Nephron (organoid): ENCODE measurements around the gene SIL1.
A peak's percentile ranks its signal among the peaks of the same experiment; 100 is the strongest.
"Not testable (repeated sequence)": the region's sequence is repeated elsewhere in the genome, so short reads cannot be mapped to it uniquely, and the experiment has no call there.

Source experiments
- H3K27ac Mint-ChIP-seq, 3 experiments: 2 replicates each; pipeline ENCODE4 v1.8.0; 2020; ENCODE audit warnings: mixed read lengths in 3 of 3, mild to moderate bottlenecking in 2 of 3, moderate library complexity in 1 of 3
- H3K27me3 Mint-ChIP-seq: 2 replicates; pipeline ENCODE4 v1.8.0; 2021; ENCODE audit warnings: low read depth, mild to moderate bottlenecking, moderate library complexity, mixed read lengths
- H3K36me3 Mint-ChIP-seq: 2 replicates; pipeline ENCODE4 v1.8.0; 2020; ENCODE audit warnings: low read depth, mixed read lengths
- H3K4me1 Mint-ChIP-seq: 2 replicates; pipeline ENCODE4 v1.8.0; 2020; ENCODE audit warnings: mixed read lengths
- H3K4me3 Mint-ChIP-seq, 3 experiments: 2 replicates each; pipeline ENCODE4 v1.8.0; 2020; ENCODE audit warnings: mild to moderate bottlenecking in 3 of 3, mixed read lengths in 3 of 3, moderate library complexity in 2 of 3
- H3K9me3 Mint-ChIP-seq: 2 replicates; pipeline ENCODE4 v1.8.0; 2020; ENCODE audit warnings: mixed read lengths
- CTCF ChIP-seq, 3 experiments: fragments of 200-600 bp; sonication (generic); IDR thresholded peaks; one replicate each; pipeline ENCODE4 v1.5.0; 2021; ENCODE audit warnings: antibody characterized with exemption in 3 of 3; ENCODE audit not compliant: unreplicated experiment in 3 of 3

SIL1 gene

DNA sequence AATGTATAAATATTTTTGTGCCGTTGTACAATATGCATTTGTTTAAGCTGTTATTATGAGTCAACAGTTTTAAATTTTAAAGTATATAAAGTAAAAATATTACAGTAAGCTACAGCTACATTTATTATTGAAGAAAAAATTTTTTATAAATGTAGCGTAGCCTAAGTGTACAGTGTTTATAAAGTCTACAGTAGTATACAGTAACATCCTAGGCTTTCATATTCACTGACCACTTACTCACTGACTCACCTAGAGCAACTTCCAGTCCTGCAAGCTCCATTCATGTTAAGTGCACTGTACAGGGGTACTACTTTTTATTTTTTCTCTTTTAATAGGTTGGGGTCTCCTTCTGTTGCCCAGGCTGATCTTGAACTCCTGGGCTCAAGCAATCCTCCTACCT is 30.6 kb downstream of the SIL1 start:
- Mint-ChIP-seq H3K27me3 (no peaks in the 10 kb centered on the region), H3K9me3 (peaks cover 13% of the 10 kb centered on the region), H3K4me3 (no peak overlapping the region), H3K36me3 (peaks cover 23% of the 10 kb centered on the region), H3K4me1 (peaks cover 19% of the 10 kb centered on the region), H3K27ac (peak overlapping the region in 1 of 3 experiments; percentile 83)
- TF ChIP-seq CTCF (IDR thresholded peaks at IDR 0.05; ENCODE audit: unreplicated experiment in 3 of 3): no peak

- H3K4me3 Mint-ChIP-seq: no peak overlapping the region
- no peak overlapping the region for H3K27ac Mint-ChIP-seq
- H3K4me1 Mint-ChIP-seq: peaks cover 24% of the 10 kb centered on the region
- no peak for TF ChIP-seq CTCF (IDR thresholded peaks at IDR 0.05; ENCODE audit: unreplicated experiment in 3 of 3)
- H3K9me3 Mint-ChIP-seq: peaks cover 10% of the 10 kb centered on the region
- H3K36me3 Mint-ChIP-seq: peaks cover 19% of the 10 kb centered on the region
- H3K27me3 Mint-ChIP-seq: no peaks in the 10 kb centered on the region
These were observed 31.1 kb downstream of the SIL1 start for GRCh38 chr5:139167063-139167462.

GRCh38 chr5:139164897-139165296 is 33.3 kb downstream of the SIL1 start:
- H3K9me3 Mint-ChIP-seq, H3K4me3 Mint-ChIP-seq, H3K36me3 Mint-ChIP-seq, H3K27me3 Mint-ChIP-seq: not testable (repeated sequence)
- Mint-ChIP-seq H3K4me1 (peaks cover 32% of the 10 kb centered on the region), H3K27ac (peak overlapping the region; percentile 29 to 65 (median 38))

DNA sequence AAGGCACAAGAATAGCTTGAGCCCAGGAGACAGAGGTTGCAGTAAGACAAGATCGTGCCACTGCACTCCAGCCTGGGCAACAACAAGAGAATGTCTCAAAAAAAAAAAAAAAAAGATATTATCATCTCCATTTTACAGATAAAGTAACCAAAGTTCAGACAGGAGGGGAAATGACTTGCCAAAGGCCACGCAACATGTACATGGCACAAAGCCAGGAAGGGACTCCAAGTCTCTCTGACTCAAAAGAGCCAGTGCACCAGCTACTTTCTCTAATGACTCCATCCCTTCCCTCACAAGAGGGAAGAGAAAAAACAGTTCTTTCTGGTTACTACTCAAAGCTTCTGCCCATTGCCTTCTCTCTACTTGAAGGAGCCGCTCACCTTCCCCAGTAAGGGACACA is 34.1 kb downstream of the SIL1 start:
- H3K36me3 Mint-ChIP-seq: peaks cover 7% of the 10 kb centered on the region

DNA sequence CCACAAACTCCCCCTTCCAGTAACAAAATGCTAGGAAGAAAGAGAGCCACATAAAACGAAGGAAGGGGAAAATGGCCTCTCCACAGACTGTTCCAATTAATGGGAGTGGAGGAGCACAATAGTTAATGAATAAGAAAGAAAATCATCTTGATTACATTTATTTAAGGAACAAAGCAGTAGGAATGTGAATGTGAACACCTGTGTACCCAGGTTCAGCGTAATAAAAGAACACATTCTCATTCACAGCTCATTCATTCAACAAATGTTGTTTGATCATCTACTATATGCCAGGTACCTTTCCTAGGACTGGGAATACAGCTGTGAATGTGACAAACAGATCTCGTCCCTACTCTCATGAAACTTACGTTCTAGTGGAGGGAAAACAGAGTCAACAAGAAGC is 35.7 kb downstream of the SIL1 start:
- H3K4me3 Mint-ChIP-seq: no peak overlapping the region
- H3K27ac Mint-ChIP-seq: peak overlapping the region; percentile 51 to 73 (median 70)
- TF ChIP-seq CTCF (IDR thresholded peaks at IDR 0.05; ENCODE audit: unreplicated experiment in 3 of 3): no peak
- H3K27me3 Mint-ChIP-seq: no peaks in the 10 kb centered on the region
- peaks cover 49% of the 10 kb centered on the region for H3K4me1 Mint-ChIP-seq
- no peaks in the 10 kb centered on the region for H3K36me3 Mint-ChIP-seq
- H3K9me3 Mint-ChIP-seq: no peaks in the 10 kb centered on the region

More for the DNA sequence above, 34.1 kb downstream of the SIL1 start:
- no peaks in the 10 kb centered on the region for H3K27me3 Mint-ChIP-seq
- peaks cover 40% of the 10 kb centered on the region for H3K4me1 Mint-ChIP-seq
- TF ChIP-seq CTCF (IDR thresholded peaks at IDR 0.05; ENCODE audit: unreplicated experiment in 3 of 3): no peak
- peaks cover 2% of the 10 kb centered on the region for H3K9me3 Mint-ChIP-seq
- H3K4me3 Mint-ChIP-seq: no peak overlapping the region
- H3K27ac Mint-ChIP-seq: peak overlapping the region in 2 of 3 experiments; percentile 29 to 38

GRCh38 chr5:139158791-139159190 is 39.4 kb downstream of the SIL1 start:
- no peak for TF ChIP-seq CTCF (IDR thresholded peaks at IDR 0.05; ENCODE audit: unreplicated experiment in 3 of 3)
- H3K4me1 Mint-ChIP-seq: peaks cover 50% of the 10 kb centered on the region
- H3K4me3 Mint-ChIP-seq: peak overlapping the region in 1 of 3 experiments; percentile 7
- H3K27ac Mint-ChIP-seq: peak overlapping the region; percentile 70 to 89 (median 88)
- H3K27me3 Mint-ChIP-seq: no peaks in the 10 kb centered on the region
- H3K9me3 Mint-ChIP-seq: no peaks in the 10 kb centered on the region
- H3K36me3 Mint-ChIP-seq: no peaks in the 10 kb centered on the region
